Left cardiac atrium (tissue), 4 donors: ENCODE results near the gene ZBTB39. TPM values are rescaled to one million over a fixed set of nuclear protein-coding genes. Genes with fewer than 3 reads are reported as not detected.
"Not testable (repeated sequence)": the region's sequence is repeated elsewhere in the genome, so short reads cannot be mapped to it uniquely, and the experiment has no call there.

Source experiments
- ATAC-seq, 2 donors: fragments of 200-7000 bp; cut with Tn5 transposase; one replicate each; pipeline ENCODE4 v1.9.1; 2020; ENCODE audit warnings: mild to moderate bottlenecking in 2 of 2, moderate library complexity in 2 of 2
- DNase-seq: peaks from one replicate; pipeline ENCODE4 v3.0.0-alpha.2; 2020
- intact Hi-C, 2 donors: fragments of 100-400 bp; cut with DNase I; formaldehyde crosslinking; loops; one replicate each; pipeline versions ENCODE4 v1.14.1 to v1.15.1; 2022 to 2023
- total RNA-seq, 2 donors: library from RNA; stranded (reverse); fragmentation: NEBNext Ultra II Directional; extraction: Animal tissue kit (Norgen Biotek cat#: 25700); gene quantifications; one replicate each; pipeline ENCODE4 v1.2.1, GENCODE V29; 2021
- donor health status: DM: no; HTN: yes; CAD: no.
- donor health status: DM: no; HTN: yes; CAD: no; lungs with severe emphysema.
- donor health status: DM: yes; HTN: yes; CAD: no.
- donor health status: Dilated cardiomyopathy.

ZBTB39 gene
- total RNA-seq, 2 donors from 2014 or later = 3.8 to 4.5 TPM

DNA sequence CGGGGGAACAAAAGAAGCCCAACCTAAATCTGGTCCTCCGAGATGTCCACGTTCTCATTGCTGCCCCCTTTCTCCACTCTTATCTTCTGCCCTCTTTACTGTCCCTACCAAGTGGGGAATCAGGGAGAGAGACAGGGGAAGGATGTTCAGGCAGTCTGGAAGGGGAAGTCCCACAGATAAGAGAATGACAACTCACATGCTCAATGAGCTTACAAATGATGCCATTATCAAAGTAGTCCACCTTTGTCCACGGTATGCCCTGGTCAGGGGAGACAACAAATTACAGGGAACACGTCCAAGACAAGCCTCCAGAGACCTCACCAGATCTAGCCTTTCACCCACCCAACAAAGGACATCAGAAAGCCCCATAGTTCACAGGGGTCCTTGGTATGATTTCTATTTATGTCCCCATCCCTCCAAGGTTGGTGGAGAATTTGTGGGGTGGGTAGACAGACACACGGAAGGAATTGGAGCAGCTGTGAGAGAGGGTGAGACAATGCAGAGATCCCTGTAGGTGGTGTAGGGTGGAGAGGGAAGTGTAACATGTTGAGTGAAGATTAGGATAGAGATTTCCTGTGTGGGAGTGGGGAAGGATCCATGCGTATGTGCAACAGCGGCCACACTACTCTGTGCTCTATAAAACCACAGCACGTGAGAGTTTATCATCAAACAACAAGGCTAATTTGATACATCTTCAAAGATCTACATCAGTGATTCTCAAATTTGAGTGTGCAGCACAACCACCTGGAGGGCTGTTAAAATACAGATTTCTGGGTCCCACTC is 32.9 kb upstream of the ZBTB39 start:
- no peak for DNase-seq
- ATAC-seq = no peak
- intact Hi-C loops = no loop called here

DNA sequence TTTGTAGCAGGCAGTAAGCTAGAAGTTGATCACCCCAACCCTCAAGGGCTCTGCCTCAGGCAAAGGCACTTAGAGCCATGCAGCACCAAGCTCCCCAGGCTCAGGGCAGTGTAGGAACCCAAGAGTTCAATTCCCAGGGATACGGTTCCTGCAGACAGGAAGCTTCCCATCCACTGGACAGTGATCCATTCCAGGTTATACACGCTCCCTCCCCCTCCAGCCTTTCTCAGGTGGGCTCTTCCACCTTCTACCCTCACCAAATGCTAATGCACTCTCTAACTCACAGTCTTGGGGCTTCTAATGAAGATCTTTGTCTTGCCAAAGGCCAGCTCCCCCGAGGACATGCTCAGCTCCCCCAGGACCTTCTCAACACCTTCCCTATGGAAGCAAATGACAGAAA is 30.9 kb upstream of the ZBTB39 start:
- intact Hi-C loops = no loop called here
- ATAC-seq (no peak), DNase-seq (no peak)

DNA sequence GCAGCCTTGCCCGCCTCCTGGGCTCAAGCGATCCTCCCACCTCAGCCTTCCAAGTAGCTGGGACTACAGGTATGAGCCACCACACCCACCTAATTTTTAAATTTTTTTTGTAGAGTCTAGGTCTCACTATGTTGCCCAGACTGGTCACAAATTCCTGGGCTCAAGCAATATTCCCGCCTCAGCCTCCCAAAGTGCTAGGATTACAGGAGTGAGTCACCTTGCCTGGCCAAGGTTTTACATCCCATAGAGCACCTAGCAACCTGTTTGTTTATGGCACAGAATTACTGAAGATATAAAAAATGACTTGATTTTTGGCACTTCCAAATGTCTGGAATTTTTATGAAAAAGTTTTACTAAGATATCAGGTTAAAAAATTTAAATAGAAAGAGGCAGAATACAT is 27.1 kb upstream of the ZBTB39 start:
- intact Hi-C loops = no loop called here
- ATAC-seq (peak in 1 of 2 donors; percentile 72), DNase-seq (no peak)

DNA sequence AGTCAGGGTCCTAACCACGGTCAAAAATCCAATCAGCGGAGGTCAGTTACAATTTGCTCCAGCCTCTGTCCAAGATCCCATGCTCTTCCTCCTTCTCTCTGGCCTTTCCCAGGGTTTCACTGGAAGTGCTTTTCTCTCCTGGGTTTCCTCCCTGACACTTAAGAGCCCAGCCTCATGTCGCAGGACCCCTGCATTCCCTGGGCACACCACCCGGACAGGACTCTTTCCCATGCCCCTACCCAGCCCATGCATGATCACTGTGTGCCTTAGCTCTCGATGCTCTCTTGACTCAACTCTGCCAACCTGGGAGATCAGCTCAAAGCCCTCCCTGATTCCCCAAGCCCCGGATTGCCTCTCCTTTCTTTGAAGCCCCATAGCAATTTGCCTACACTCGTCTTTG is 25.4 kb upstream of the ZBTB39 start:
- ATAC-seq = no peak
- no peak for DNase-seq
- intact Hi-C loops = no loop called here

DNA sequence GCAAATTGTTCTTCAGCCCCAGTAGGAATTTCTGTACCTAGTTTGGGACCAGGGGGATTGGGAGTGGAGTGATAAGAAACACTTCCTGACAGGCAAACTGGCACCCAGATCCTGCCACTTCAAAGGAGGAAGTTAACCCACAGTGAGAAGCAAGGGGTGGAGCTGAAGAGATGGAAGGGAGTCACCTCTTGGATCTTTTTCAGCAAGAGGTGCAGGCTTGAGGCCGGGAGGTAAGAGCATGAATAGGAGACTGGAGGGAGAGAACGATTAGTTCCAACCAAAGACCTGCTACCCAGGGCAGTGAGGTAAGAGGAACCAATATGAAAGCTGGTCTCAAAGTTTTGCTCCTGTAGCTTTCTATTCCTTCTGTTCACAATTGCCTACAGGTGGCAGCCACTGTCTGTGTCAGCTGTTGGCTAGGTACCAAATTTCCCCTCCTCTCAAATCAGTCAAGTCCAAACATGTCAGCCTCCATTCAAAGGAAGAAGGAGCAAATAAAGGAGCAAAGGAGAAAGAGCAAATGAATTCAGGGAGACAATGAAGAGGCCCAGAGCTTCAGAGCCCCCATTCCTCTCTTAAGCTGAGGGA is 24.9 kb upstream of the ZBTB39 start:
- DNase-seq (no peak), ATAC-seq (peak in 1 of 2 donors; percentile 20)
- intact Hi-C loops = no loop called here

DNA sequence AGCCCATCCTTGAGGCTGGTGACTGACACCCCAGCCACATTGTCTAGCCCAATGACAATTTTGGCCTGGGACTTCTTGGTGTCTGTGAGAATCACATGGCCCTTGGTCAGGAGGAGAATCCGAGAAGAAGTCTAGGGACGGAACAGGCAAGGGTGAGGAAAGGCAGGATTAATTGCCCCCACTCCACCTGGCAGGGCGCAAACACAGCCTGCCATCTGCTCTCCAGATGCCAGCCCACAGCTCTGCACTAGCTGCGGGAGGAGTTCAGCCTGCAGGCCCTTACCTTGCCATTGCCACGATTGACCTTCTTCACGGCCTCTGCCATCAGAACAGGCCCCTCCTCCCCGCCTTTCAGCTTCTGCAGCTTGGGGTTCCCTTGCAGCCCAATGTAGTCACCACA is 23.1 kb upstream of the ZBTB39 start:
- DNase-seq = no peak
- no peak for ATAC-seq
- intact Hi-C loops = no loop called here

DNA sequence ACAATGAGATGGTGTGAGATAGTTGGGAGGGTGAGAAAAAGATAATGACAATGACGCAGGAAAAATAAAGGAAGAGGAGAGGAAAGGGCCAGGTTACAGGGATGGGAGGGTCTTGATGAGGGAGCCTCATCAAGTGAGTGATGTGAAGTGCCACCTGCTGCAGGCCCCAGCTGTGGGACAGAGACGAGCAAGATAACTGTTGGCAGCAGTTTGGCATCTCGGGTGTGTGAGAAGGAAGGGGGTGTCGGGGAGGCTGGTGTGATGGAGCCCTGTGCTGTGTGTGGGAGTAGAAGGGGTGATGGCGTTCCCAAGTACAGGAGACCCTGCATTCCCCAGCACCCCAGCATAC is 21.4 kb upstream of the ZBTB39 start:
- intact Hi-C loops = no loop called here
- no peak for ATAC-seq
- DNase-seq = no peak

DNA sequence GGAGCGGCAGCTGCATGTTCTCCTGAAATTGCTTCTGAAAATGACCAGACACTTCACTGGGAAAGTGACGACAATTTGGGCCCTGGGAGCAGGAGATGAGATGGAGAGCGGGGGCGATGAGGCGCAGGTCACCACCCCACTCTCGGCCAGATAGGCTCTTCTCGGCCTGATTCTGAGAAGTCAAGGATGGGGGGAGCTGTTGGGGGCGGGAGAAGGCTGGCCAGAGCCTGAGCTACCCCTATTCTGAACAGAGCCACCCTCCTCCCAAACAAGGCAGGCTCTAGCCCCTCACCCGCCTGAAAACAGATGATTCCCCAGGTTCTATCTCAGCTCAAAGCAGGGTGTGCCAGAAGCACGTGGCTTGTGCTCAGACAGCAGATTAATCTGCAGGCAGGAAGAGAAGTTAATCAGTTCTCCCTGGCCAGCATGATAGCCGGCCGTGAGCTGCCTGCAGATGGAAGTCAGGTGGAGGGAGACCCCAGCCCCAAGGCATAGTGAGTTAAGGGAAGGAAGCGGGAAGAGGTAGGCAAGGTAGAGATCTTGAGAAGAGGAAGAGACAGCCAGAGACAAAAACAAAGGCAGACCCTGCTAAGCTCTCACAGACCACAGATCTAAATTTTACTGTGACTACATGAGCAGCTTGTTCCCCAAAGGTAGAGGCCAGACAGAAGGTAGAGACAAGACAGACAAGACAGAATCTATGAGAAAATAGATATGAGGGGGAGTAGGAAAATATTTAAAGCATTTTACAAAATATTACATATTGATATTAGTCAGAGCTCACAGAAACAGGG is 20.9 kb upstream of the ZBTB39 start:
- intact Hi-C loops = no loop called here
- DNase-seq (no peak), ATAC-seq (peak; percentile 30 to 49)

DNA sequence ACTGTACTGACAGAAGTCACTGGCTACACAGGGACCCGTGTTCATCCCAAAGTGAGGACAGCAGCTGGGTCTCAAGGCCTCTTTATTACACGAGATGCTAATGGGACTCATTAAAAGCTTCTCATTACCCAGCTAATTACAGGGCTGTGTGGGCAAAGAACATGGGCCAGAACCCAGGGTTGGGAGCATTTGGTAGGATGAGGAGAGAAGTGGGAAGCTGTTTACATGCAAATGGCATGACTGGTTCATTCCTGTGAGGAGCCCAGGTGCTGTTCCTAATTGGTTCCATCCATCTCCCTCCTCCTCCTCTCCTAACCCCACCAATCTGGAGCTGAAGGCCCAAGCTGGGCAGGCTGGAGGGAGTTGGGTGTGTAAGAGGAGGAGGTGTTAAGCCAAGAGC is 18.9 kb upstream of the ZBTB39 start:
- no peak for ATAC-seq
- DNase-seq = no peak
- intact Hi-C loops = no loop called here

DNA sequence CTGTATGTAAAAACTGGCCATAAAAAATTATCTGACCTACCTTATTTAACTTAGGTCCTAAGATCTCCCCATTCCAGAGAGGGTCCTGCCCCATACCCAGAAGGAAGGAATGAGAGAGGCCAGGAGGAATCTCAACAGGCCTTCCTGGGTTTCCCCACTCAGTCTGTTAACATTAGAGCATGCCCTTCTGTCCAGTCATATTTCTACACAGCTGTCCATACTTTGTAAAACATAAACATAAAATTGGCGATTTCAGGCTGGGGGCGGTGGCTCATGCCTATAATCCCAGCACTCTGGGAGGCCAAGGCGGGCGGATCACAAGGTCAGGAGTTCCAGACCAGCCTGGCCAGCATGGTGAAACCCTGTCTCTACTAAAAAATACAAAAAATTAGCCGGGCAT is 16.0 kb upstream of the ZBTB39 start:
- intact Hi-C loops, DNase-seq, ATAC-seq: not testable (repeated sequence)

DNA sequence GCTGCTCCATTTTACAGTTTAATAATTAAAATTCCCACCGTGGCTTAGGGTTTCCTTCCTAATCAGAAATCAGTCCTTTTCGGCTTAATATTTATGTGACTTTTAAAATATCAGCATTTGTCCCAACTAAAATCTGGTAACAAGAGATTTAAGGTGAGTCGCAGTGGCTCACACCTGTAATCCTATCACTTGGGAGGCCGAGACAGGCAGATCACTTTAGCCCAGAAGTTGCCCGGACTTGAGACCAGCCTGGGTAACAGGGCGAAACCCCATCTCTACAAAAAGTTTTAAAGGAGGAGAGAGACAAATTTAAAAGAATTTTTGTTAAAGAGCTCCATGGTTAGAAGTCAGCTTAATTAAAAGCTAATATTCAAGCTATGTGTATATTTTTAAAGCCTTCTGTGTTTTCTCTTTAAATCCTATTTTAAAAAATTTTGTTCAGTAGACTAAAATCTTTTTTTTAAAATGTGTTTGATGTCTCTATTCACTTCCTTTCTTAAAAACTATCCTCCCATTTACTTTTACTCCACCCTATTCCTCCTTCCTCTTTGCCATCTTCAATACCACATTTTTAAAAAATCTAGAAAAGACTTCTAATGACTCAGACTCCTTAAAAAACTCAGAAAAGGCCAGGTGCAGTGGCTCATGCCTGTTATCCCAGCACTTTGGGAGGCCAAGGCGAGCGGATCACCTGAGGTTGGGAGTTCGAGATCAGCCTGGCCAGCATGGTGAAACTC is 13.8 kb upstream of the ZBTB39 start:
- intact Hi-C loops = no loop called here
- ATAC-seq = no peak
- no peak for DNase-seq

DNA sequence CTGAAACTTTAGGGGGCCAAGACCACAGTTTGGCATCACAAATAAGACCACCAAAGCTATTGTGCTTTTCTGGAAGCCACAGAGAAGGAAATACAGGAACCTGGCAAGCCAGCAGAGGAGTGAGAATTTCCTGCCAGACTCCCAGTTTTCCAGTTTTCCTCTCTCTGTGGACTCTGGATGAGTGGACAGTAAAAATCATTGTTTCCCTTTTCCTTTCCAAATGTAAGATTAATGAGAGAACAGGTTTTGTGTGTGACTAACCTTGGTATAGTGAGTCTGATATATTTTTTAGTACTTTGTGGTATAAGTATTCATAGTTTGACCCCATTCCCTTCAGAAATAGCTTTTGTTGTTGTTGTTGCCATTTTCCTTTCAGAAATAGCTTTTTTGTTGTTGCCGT is 12.6 kb upstream of the ZBTB39 start:
- ATAC-seq (no peak), DNase-seq (no peak)
- intact Hi-C loops = no loop called here

DNA sequence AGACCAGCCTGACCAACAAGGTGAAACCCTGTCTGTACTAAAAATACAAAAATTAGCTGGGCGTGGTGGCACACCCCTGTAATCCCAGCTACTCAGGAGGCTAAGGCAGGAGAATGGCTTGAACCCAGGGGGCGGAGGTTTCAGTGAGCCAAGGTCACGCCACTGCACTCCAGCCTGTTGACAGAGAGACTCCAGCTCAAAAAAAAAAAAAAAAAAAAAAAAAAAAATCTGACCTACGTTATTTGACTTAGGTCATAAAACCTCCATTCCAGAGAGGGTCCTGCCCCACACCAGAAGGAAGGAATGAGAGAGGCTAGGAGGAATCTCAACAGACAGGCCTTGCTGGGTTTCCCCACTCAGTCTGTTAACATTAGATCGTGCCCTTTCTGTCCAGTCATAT is 12.0 kb upstream of the ZBTB39 start:
- ATAC-seq, DNase-seq, intact Hi-C loops: not testable (repeated sequence)

DNA sequence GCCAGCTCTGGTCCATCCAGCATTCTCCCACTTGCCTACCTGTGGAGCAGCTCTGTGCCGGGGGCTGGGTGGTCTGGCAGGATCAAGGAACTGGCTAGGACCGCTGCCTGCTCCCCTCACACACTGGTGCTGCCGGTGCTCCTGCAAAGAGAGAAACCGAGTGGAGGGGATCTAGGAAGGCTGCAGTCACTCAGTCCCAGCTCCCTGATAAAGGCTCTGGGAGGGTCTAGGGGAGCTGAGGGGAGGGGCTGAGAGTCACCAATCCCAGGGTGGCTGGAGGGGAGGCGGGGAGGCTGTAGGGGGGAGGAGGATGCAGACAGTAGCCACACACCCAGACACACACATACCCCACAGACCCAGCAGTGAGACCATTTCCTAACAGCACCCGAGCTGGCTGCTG is 10.0 kb upstream of the ZBTB39 start, which contains the start of gene TAC3:
TSS of gene TAC3 (minus strand) at position 182 of the 400 bp plus-strand sequence. CDS start 732 bp downstream, outside the sequence.
- intact Hi-C loops = no loop called here
- DNase-seq (no peak), ATAC-seq (no peak)

DNA sequence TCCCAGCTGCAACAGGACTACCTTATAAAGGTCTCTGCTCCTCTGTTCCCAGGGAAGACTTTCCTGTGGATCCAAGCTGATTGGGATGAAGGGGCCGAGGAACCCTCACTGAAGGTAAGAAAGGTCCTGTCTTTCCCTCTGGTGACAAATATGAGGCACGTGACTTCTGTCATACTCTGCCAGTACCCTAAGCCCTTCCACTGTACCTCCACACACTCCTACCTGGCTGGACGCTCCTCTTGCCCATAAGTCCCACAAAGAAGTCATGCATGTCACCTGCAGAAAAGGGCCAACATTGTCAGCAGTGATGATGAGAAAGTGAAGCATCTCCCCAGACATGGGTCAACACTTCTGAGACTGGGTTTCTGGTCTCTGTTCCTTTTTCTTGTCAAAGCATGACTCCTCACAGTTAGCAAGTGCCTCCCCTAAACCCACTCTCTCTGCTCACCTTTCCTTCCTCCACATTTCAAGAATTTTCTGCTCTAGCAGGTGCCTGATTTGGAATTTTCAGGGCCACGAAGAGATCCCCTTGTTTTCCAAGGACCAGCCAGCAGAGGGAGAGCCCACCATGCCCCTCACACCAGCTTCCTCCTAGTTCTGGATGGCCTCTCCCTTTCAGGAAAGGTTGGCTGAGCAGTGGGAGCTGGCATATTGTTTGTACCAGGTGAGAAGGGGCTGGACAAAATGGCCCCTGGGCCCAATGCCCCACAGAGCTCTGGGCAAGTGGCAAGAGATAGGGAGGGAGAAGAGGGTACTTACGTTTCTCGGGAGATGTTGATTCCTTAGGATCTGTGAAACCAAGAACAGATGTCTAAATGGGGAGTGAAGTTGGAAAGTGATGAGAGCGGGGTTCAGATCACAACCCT is 6.5 kb upstream of the ZBTB39 start:
- DNase-seq (no peak), ATAC-seq (no peak)
- intact Hi-C loops = loop anchor here in 1 of 2 donors (5.0 kb wide), 1 partner anchor 49 kb away; no protein-coding TSS in a partner anchor

DNA sequence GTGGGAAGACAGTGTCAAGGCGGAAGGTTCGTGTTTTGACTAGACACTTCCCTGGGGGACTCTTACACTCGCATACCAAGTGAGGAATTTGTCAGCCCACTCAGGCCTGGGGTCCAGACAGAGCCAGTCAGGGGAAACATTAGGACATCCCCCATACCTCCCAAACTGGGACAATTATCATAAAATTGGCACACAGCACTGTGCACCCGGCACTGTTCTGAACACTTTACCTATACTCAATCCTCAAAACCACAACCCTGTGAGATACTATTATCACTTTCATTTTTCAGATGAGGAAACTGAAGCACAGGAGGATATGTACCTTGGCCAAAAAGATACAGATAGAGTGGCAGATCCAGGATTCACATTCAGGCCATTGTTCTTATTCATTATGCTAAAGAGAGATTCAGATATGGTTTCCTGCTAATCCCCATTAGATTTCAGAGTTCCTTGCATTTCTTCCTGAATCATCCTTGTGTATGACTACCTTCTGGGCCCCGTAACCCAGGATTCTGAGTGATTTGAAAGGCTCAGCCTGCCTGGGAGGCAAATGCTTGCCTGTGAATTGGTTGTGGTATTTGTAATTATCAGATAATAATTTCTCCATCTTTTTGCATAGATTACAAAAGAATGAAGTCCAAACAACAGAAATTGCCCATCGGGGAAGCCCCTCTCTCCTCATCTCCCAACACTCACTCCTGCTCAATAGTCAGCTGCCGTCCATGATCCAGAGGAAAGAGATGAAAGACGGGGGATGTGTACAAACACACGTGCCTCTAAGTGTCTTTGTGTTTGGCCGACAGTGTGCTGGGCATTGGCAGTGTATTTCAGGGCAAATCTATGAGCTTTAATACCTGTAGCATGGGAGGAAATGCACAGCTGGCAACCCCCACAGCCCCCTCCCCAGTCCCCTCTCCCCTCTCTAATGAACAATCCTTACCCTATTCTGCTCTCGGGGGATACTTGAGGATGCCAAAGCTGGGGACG is 5.4 kb upstream of the ZBTB39 start:
- DNase-seq (no peak), ATAC-seq (no peak)
- intact Hi-C loops = loop anchor here in 1 of 2 donors (5.0 kb wide), 1 partner anchor 51 kb away; no protein-coding TSS in a partner anchor

DNA sequence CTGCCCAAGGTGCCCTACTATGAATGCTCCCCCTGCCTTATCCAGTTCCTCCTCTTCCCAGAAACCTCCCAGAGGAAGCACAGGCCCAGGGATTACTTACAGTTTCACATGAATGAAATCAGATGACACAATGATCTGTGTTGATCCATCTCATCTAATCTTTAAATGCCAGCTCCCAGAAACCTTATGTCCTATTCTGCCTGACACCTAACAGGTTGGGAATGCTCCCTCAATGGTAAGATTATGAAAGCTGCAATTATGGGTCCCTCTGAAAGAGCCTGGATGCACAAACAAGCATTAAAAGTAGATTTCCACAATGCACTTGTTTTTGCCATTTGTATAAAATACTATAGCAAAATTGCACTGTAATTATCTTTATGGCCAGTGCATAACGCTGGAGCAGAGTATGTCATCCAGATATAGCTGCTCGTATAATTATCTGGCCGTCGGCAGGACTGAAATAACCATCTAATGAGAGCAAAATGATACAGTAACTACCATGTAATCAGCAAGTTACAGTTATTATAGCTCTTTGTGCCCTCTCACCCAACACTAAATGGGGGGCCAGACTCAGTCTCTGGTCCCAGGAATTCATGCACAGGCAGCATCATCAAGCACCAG is 4.4 kb upstream of the ZBTB39 start:
- ATAC-seq (no peak), DNase-seq (no peak)
- intact Hi-C loops = loop anchor here in 1 of 2 donors (5.0 kb wide), 1 partner anchor 52 kb away; no protein-coding TSS in a partner anchor
